Left renal cortex interstitium (tissue), 4 donors: ENCODE measurements around the gene ABCA7. TPM values are rescaled to one million over a fixed set of nuclear protein-coding genes. Genes with fewer than 3 reads are reported as not detected.
A peak's percentile ranks its signal among the peaks of the same experiment; 100 is the strongest.

ENCODE experiments used
- DNase-seq, 4 donors: peaks; one replicate each; pipeline ENCODE4 v3.0.0-alpha.2; 2013; ENCODE audit warnings: low read depth in 4 of 4, low spot score in 2 of 4, missing footprints in 1 of 4
- polyA plus RNA-seq, 4 donors: library from polyadenylated mRNA; unstranded; fragments of 120-200 nt; gene quantifications; one replicate each; pipeline ENCODE4 v1.2.1, GENCODE V29; 2013; ENCODE audit not compliant: insufficient read length in 4 of 4

The ABCA7 gene
- polyA plus RNA-seq, 4 donors = 6.9 to 14.0 (median 8.5) TPM

- no peak for DNase-seq
These were observed 795 bp upstream of the ABCA7 start for GRCh38 chr19:1038978-1039645.

GRCh38 chr19:1040476-1041271 is 767 bp downstream of the ABCA7 start:
- peak in 1 of 4 donors; percentile 80 for DNase-seq

- DNase-seq = no peak
These were observed 1.4 kb downstream of the ABCA7 start for GRCh38 chr19:1041272-1041834.

- no peak for DNase-seq
These were observed 2.2 kb downstream of the ABCA7 start for GRCh38 chr19:1041835-1042685.

GRCh38 chr19:1042689-1043511 is 3.0 kb downstream of the ABCA7 start:
- no peak for DNase-seq

GRCh38 chr19:1045247-1045603 is 5.3 kb downstream of the ABCA7 start:
- DNase-seq = no peak

GRCh38 chr19:1046117-1046626 is 6.3 kb downstream of the ABCA7 start:
- no peak for DNase-seq

GRCh38 chr19:1046836-1047695 is 7.2 kb downstream of the ABCA7 start:
- no peak for DNase-seq

- no peak for DNase-seq
These were observed 7.8 kb downstream of the ABCA7 start for GRCh38 chr19:1047696-1048147.

- DNase-seq = no peak
These were observed 9.2 kb downstream of the ABCA7 start for GRCh38 chr19:1049106-1049505.

GRCh38 chr19:1049800-1050199 is 9.9 kb downstream of the ABCA7 start:
- no peak for DNase-seq

GRCh38 chr19:1050989-1051788 is 11.3 kb downstream of the ABCA7 start:
- DNase-seq = no peak

GRCh38 chr19:1051791-1052190 is 11.9 kb downstream of the ABCA7 start:
- no peak for DNase-seq

GRCh38 chr19:1052349-1052975 is 12.6 kb downstream of the ABCA7 start:
- DNase-seq = no peak

- DNase-seq = no peak
These were observed 13.5 kb downstream of the ABCA7 start for GRCh38 chr19:1053176-1054101.
